Measurements from ENCODE around the gene SORCS2. TPM values are rescaled to one million over a fixed set of nuclear protein-coding genes. Genes with fewer than 3 reads are reported as not detected.

Gene SORCS2
- total RNA-seq, 1 donor from 2014 or later = 3.0 TPM

DNA sequence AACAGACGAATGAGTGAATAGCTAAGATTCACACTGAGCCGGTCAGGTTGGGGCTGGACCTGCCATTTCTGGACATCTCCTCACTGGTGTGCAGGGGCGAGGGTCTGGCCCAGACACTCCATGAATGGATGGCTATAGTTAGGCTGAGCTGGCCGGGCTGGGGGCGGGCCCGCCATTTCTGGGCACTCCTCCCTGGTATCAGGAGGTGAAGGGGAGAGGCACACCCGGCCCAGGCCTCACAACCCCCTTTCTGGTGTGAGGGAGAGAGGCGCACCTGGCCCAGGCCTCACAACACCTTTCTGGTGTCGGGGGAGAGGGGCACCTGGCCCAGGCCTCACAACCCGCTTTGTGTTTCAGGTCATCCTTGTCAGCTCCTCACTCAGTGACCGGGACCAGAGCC, 445.6 kb downstream of the SORCS2 start:
- no peaks in the 10 kb centered on the region for H3K36me3 Mint-ChIP-seq (ENCODE audit: unreplicated experiment)
- H3K4me3 Mint-ChIP-seq (ENCODE audit: unreplicated experiment) = no peak overlapping the region
- no peak overlapping the region for H3K27ac Mint-ChIP-seq (ENCODE audit: unreplicated experiment)
- no peak for DNase-seq (ENCODE audit: extremely low spot score, unreplicated experiment)
- H3K27me3 Mint-ChIP-seq (ENCODE audit: unreplicated experiment) = peaks cover 17% of the 10 kb centered on the region
- no peak for TF ChIP-seq CTCF (IDR thresholded peaks at IDR 0.05)
- H3K4me1 Mint-ChIP-seq (ENCODE audit: unreplicated experiment) = no peaks in the 10 kb centered on the region
- H3K9me3 Mint-ChIP-seq (ENCODE audit: unreplicated experiment) = no peaks in the 10 kb centered on the region

DNA sequence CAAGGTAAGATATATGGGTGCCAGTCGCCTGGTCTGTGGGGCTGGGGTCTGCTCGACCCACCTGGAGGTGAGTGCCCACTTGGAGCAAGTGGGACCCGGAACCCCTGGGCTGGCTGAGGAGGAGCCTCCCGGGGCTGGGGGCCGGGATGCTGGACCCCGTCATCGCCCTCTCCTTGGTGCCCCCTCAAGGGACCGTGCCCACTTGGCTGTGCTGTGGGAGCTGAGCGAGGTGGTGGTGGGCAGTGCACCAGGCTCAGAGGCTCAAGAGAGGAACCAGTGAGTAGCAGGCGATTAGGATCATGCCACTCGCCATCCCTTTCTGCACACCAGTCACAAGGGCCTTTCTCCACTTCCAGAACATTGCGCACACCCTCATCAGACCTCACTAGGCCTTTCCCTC, 446.2 kb downstream of the SORCS2 start:
- no peak overlapping the region for H3K4me3 Mint-ChIP-seq (ENCODE audit: unreplicated experiment)
- H3K27me3 Mint-ChIP-seq (ENCODE audit: unreplicated experiment) = peaks cover 14% of the 10 kb centered on the region
- no peaks in the 10 kb centered on the region for H3K4me1 Mint-ChIP-seq (ENCODE audit: unreplicated experiment)
- no peak overlapping the region for H3K27ac Mint-ChIP-seq (ENCODE audit: unreplicated experiment)
- DNase-seq (ENCODE audit: extremely low spot score, unreplicated experiment) = no peak
- no peaks in the 10 kb centered on the region for H3K36me3 Mint-ChIP-seq (ENCODE audit: unreplicated experiment)
- no peaks in the 10 kb centered on the region for H3K9me3 Mint-ChIP-seq (ENCODE audit: unreplicated experiment)
- TF ChIP-seq CTCF (IDR thresholded peaks at IDR 0.05) = no peak

DNA sequence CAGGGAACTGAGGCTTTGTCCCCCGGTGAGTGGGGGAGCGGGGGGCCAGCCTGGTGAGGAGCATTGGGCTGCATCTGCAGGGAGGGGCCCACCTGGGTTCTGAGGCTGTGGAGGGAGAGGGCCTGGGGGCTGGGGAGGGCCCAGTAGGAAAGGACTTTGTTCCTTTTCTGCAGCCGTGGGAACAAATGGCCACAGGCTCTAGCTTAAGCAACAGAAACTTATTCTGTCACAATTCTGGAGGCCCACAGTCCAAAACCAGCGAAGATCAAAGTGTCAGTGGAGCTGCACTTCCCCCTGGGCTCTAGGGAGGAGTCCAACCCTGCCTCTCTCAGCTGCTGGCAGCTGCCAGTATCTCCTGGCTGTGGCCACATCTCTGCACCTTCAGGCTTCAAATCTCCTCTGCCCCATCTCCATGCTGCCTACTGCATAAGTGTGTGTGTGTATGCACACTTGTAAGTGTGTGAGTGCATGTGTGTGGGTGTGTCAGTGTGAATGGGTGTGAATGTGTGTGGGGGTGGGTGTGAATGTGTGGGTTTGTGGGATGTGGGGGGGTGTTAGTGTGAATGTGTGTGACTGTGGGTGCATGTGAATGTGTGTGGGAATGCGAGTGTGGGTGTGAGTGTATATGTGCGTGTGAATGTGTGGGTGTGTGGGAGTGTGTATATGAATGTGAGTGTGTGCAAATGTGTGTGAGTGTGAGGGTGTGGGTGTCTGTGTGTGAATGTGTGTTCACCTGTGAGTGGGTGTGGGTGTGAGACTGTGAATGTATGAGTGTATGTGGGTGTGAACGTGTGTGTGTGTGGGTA, 446.8 kb downstream of the SORCS2 start:
- no peak for TF ChIP-seq CTCF (IDR thresholded peaks at IDR 0.05)
- H3K27me3 Mint-ChIP-seq (ENCODE audit: unreplicated experiment) = peaks cover 10% of the 10 kb centered on the region
- no peak overlapping the region for H3K27ac Mint-ChIP-seq (ENCODE audit: unreplicated experiment)

GRCh38 chr4:7640136-7640535, 447.8 kb downstream of the SORCS2 start:
- no peak for TF ChIP-seq CTCF (IDR thresholded peaks at IDR 0.05)
- Mint-ChIP-seq H3K36me3 (ENCODE audit: unreplicated experiment) (no peaks in the 10 kb centered on the region), H3K4me3 (ENCODE audit: unreplicated experiment) (no peak overlapping the region), H3K9me3 (ENCODE audit: unreplicated experiment) (no peaks in the 10 kb centered on the region), H3K27me3 (ENCODE audit: unreplicated experiment) (peaks cover 5% of the 10 kb centered on the region), H3K27ac (ENCODE audit: unreplicated experiment) (no peak overlapping the region), H3K4me1 (ENCODE audit: unreplicated experiment) (no peaks in the 10 kb centered on the region)
- no peak for DNase-seq (ENCODE audit: extremely low spot score, unreplicated experiment)

More for the DNA sequence above, 446.8 kb downstream of the SORCS2 start:
- Mint-ChIP-seq H3K9me3 (ENCODE audit: unreplicated experiment) (no peaks in the 10 kb centered on the region), H3K4me3 (ENCODE audit: unreplicated experiment) (no peak overlapping the region), H3K36me3 (ENCODE audit: unreplicated experiment) (no peaks in the 10 kb centered on the region), H3K4me1 (ENCODE audit: unreplicated experiment) (no peaks in the 10 kb centered on the region)
- DNase-seq (ENCODE audit: extremely low spot score, unreplicated experiment) = no peak

GRCh38 chr4:7641712-7642111, 449.4 kb downstream of the SORCS2 start:
- H3K36me3 Mint-ChIP-seq (ENCODE audit: unreplicated experiment) = no peaks in the 10 kb centered on the region
- no peak overlapping the region for H3K27ac Mint-ChIP-seq (ENCODE audit: unreplicated experiment)
- no peak for TF ChIP-seq CTCF (IDR thresholded peaks at IDR 0.05)
- no peak overlapping the region for H3K4me3 Mint-ChIP-seq (ENCODE audit: unreplicated experiment)
- no peaks in the 10 kb centered on the region for H3K4me1 Mint-ChIP-seq (ENCODE audit: unreplicated experiment)
- H3K9me3 Mint-ChIP-seq (ENCODE audit: unreplicated experiment) = no peaks in the 10 kb centered on the region
- H3K27me3 Mint-ChIP-seq (ENCODE audit: unreplicated experiment) = peaks cover 4% of the 10 kb centered on the region
- no peak for DNase-seq (ENCODE audit: extremely low spot score, unreplicated experiment)
